SU-DHL-6 (cell line): ENCODE data around the gene ING1.

Experiments
- CTCF ChIP-seq: fragments of 200-600 bp; sonication (generic); IDR thresholded peaks from one replicate; pipeline ENCODE4 v1.5.1; 2017; ENCODE audit warnings: antibody characterized with exemption, mild to moderate bottlenecking, low read length, moderate library complexity; ENCODE audit not compliant: insufficient read depth, poor library complexity, severe bottlenecking
- EZH2phosphoT487 ChIP-seq: fragments of 200-600 bp; sonication (generic), shearing (Covaris generic); conservative IDR thresholded peaks from 2 replicates; pipeline ENCODE4 v1.6.1; 2018; ENCODE audit warnings: mild to moderate bottlenecking, antibody characterized with exemption, low read length, moderate library complexity, mixed read lengths

GRCh38 chr13:110700641-110701040 lies 12.9 kb upstream of the ING1 start:
- no peak for TF ChIP-seq CTCF
- no peak for TF ChIP-seq EZH2phosphoT487
